ENCODE measurements around the gene TCF21.

DNA sequence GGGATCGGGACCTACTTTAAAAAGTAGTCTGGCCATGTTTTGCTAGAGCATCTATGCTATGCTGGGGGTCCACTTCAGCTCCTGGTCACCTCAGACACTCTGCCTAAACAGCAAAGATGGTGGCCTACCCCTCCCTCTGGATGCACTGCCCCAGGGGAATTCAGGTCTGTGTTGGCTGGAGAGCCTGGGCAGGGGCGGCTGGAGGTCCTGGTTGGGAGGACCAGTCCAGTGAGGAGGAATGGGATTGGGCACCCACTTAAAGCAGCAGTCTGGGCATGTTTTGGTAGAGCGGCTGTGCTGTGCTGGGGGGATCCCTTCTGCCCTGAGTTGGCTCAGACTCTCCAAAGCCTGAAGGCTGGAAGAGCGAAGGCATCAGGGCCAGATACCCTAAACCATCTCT is 23.2 kb upstream of the TCF21 start:
- TF ChIP-seq, protein P1, sequence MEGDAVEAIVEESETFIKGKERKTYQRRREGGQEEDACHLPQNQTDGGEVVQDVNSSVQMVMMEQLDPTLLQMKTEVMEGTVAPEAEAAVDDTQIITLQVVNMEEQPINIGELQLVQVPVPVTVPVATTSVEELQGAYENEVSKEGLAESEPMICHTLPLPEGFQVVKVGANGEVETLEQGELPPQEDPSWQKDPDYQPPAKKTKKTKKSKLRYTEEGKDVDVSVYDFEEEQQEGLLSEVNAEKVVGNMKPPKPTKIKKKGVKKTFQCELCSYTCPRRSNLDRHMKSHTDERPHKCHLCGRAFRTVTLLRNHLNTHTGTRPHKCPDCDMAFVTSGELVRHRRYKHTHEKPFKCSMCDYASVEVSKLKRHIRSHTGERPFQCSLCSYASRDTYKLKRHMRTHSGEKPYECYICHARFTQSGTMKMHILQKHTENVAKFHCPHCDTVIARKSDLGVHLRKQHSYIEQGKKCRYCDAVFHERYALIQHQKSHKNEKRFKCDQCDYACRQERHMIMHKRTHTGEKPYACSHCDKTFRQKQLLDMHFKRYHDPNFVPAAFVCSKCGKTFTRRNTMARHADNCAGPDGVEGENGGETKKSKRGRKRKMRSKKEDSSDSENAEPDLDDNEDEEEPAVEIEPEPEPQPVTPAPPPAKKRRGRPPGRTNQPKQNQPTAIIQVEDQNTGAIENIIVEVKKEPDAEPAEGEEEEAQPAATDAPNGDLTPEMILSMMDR (IDR thresholded peaks at IDR 0.05; ENCODE audit: low read depth, low read length): no peak
- TF ChIP-seq MYC (IDR thresholded peaks at IDR 0.05; ENCODE audit: low read depth, low read length): no peak

Data from NB4 (cell line).